H1 (cell line): ENCODE results near the gene WDR89. TPM values are rescaled to one million over a fixed set of nuclear protein-coding genes. Genes with fewer than 3 reads are reported as not detected.
A peak's percentile ranks its signal among the peaks of the same experiment; 100 is the strongest.

ENCODE experiments used
- CTCF ChIA-PET: fragments of 300-600 bp; sonication (Branson Sonifier 250); formaldehyde crosslinking; loops from one replicate; lab custom pipeline; 2021; ENCODE audit not compliant: partially characterized antibody; lab: Charles Lee
- POLR2A ChIA-PET: fragments of 300-600 bp; sonication (Branson Sonifier 250); formaldehyde crosslinking; loops from one replicate; lab custom pipeline; 2021; ENCODE audit warnings: inconsistent platforms; ENCODE audit not compliant: partially characterized antibody; lab: Charles Lee
- DNase-seq, 2 experiments: peaks; one replicate each; pipeline versions ENCODE4 v3.0.0 to v3.0.0-alpha.2; 2010 to 2022; ENCODE audit warnings: low spot score in 2 of 2, low read depth in 1 of 2, mixed read lengths in 1 of 2
- FAIRE-seq: peaks from 2 replicates; lab custom pipeline; 2011; peaks lifted over from hg19 to GRCh38; lab: Jason Lieb, UNC
- H2AFZ ChIP-seq: 2 replicates; pipeline ENCODE4 v1.8.1; 2012; ENCODE audit warnings: low read length, inconsistent platforms
- H2AK5ac ChIP-seq: 2 replicates; pipeline ENCODE4 v1.6.1; 2013; ENCODE audit warnings: low read depth, low read length
- H2BK120ac ChIP-seq: replicated peaks from 2 replicates; pipeline ENCODE3; 2013; ENCODE audit warnings: low read depth, low read length, inconsistent platforms
- H2BK12ac ChIP-seq: 2 replicates; pipeline ENCODE4 v1.6.1; 2013; ENCODE audit warnings: low read depth, low read length
- H2BK15ac ChIP-seq: 2 replicates; pipeline ENCODE4 v1.6.1; 2013; ENCODE audit warnings: low read length
- H2BK20ac ChIP-seq: 2 replicates; pipeline ENCODE4 v1.6.1; 2013; ENCODE audit warnings: low read length
- H2BK5ac ChIP-seq: 2 replicates; pipeline ENCODE4 v1.6.1; 2013; ENCODE audit warnings: low read depth, low read length
- H3K14ac ChIP-seq: 2 replicates; pipeline ENCODE4 v1.6.1; 2013; ENCODE audit warnings: inconsistent platforms; ENCODE audit not compliant: insufficient read length
- H3K18ac ChIP-seq: 2 replicates; pipeline ENCODE4 v1.6.1; 2013; ENCODE audit warnings: low read length; ENCODE audit errors: extremely low read depth
- H3K23ac ChIP-seq: 2 replicates; pipeline ENCODE4 v1.6.1; 2013; ENCODE audit warnings: inconsistent platforms; ENCODE audit not compliant: insufficient read length
- H3K23me2 ChIP-seq: 2 replicates; pipeline ENCODE4 v1.6.1; 2013; ENCODE audit warnings: low read depth, low read length
- H3K27ac ChIP-seq: 2 replicates; pipeline ENCODE4 v1.6.1; 2011; ENCODE audit warnings: low read depth, low read length, inconsistent platforms
- H3K27me3 ChIP-seq, 4 experiments: replicated peaks in 1 of 4; 1 replicate in 1 of 4; 2 replicates in 3 of 4; pipeline versions ENCODE4 v1.6.1 to v1.8.1; 2011 to 2013; ENCODE audit warnings: low read length in 3 of 4, mild to moderate bottlenecking in 3 of 4, inconsistent platforms in 2 of 4, mixed read lengths in 2 of 4, moderate library complexity in 1 of 4; ENCODE audit not compliant: control insufficient read depth in 3 of 4, insufficient read depth in 3 of 4; ENCODE audit errors: extremely low read depth in 1 of 4
- H3K36me3 ChIP-seq, 4 experiments: 2 replicates each; pipeline versions ENCODE4 v1.6.1 to v1.8.1; 2011 to 2013; ENCODE audit warnings: mild to moderate bottlenecking in 4 of 4, low read length in 3 of 4, moderate library complexity in 2 of 4, control low read depth in 1 of 4, inconsistent platforms in 1 of 4; ENCODE audit not compliant: insufficient read depth in 4 of 4, control insufficient read depth in 2 of 4
- H3K4ac ChIP-seq: replicated peaks from 2 replicates; pipeline ENCODE3; 2013; ENCODE audit warnings: low read length, low read depth, mixed read lengths, inconsistent platforms; ENCODE audit not compliant: insufficient read length
- H3K4me1 ChIP-seq, 4 experiments: replicated peaks in 1 of 4; 1 replicate in 1 of 4; 2 replicates in 3 of 4; pipeline versions ENCODE4 v1.6.1 to v1.8.1; 2011 to 2013; ENCODE audit warnings: low read length in 3 of 4, inconsistent platforms in 2 of 4, mixed read lengths in 1 of 4; ENCODE audit not compliant: insufficient read depth in 4 of 4, control insufficient read depth in 3 of 4
- H3K4me2 ChIP-seq, 2 experiments: 2 replicates each; pipeline versions ENCODE4 v1.6.1 to v1.8.1; 2011 to 2013; ENCODE audit warnings: low read depth in 2 of 2, low read length in 2 of 2, control low read depth in 1 of 2, inconsistent platforms in 1 of 2, mild to moderate bottlenecking in 1 of 2; ENCODE audit not compliant: insufficient read depth in 1 of 2
- H3K4me3 ChIP-seq, 4 experiments: fragments of 200-600, 300-600 bp in 1 of 4; sonication (generic), shearing (Covaris generic), sonication (Bioruptor Twin) in 1 of 4; 2 replicates each; pipeline versions ENCODE4 v1.5.1 to v1.8.1; 2011 to 2016; ENCODE audit warnings: low read length in 4 of 4, low read depth in 3 of 4, control low read depth in 2 of 4, inconsistent platforms in 2 of 4, mild to moderate bottlenecking in 2 of 4, mixed read lengths in 1 of 4, moderate library complexity in 1 of 4; ENCODE audit not compliant: insufficient read depth in 2 of 4; ENCODE audit errors: extremely low read depth in 1 of 4
- H3K56ac ChIP-seq: replicated peaks from 2 replicates; pipeline ENCODE3; 2013; ENCODE audit warnings: low read depth, mild to moderate bottlenecking, mixed read lengths, low read length, inconsistent platforms; ENCODE audit not compliant: insufficient read length
- H3K79me1 ChIP-seq: 2 replicates; pipeline ENCODE4 v1.6.1; 2013; ENCODE audit warnings: low read depth, low read length, control low read depth
- H3K79me2 ChIP-seq, 2 experiments: 2 replicates each; pipeline versions ENCODE4 v1.6.1 to v1.8.1; 2012 to 2013; ENCODE audit warnings: low read length in 2 of 2, mild to moderate bottlenecking in 2 of 2, inconsistent platforms in 1 of 2; ENCODE audit not compliant: insufficient read depth in 2 of 2, control insufficient read depth in 1 of 2
- H3K9ac ChIP-seq, 4 experiments: replicated peaks in 1 of 4; 1 replicate in 1 of 4; 2 replicates in 3 of 4; pipeline versions ENCODE4 v1.6.1 to v1.8.1; 2011 to 2013; ENCODE audit warnings: low read depth in 3 of 4, low read length in 3 of 4, control low read depth in 2 of 4, mild to moderate bottlenecking in 2 of 4, moderate library complexity in 2 of 4, inconsistent platforms in 1 of 4; ENCODE audit errors: extremely low read depth in 1 of 4
- H3K9me3 ChIP-seq, 2 experiments: 2 replicates each; pipeline versions ENCODE4 v1.6.1 to v1.8.1; 2012 to 2013; ENCODE audit warnings: mild to moderate bottlenecking in 2 of 2, moderate library complexity in 2 of 2, control low read depth in 1 of 2, inconsistent platforms in 1 of 2, low read depth in 1 of 2, low read length in 1 of 2, mixed read lengths in 1 of 2; ENCODE audit not compliant: insufficient read depth in 2 of 2
- H4K20me1 ChIP-seq, 2 experiments: replicated peaks in 1 of 2; 2 replicates each; pipeline versions ENCODE3 to v1.8.1; 2011 to 2013; ENCODE audit warnings: inconsistent platforms in 2 of 2, low read length in 2 of 2, mild to moderate bottlenecking in 1 of 2; ENCODE audit not compliant: insufficient read depth in 2 of 2, control insufficient read depth in 1 of 2
- H4K5ac ChIP-seq: 2 replicates; pipeline ENCODE4 v1.6.1; 2013; ENCODE audit warnings: low read length, low read depth, mixed read lengths, inconsistent platforms; ENCODE audit not compliant: insufficient read length
- H4K8ac ChIP-seq: 2 replicates; pipeline ENCODE4 v1.8.0; 2013; ENCODE audit warnings: mild to moderate bottlenecking, moderate library complexity, low read length, inconsistent platforms; ENCODE audit not compliant: insufficient read depth; ENCODE audit errors: extremely low read depth
- H4K91ac ChIP-seq: replicated peaks from 2 replicates; pipeline ENCODE3; 2013; ENCODE audit warnings: low read length, mixed read lengths, inconsistent platforms; ENCODE audit not compliant: insufficient read length
- BACH1 ChIP-seq: IDR thresholded peaks from 2 replicates; pipeline ENCODE4 v1.6.1; 2012; ENCODE audit warnings: low read length, improper control_type of control experiment
- CBX8 ChIP-seq: fragments of 300-800, 300-1000 bp; sonication (generic); IDR thresholded peaks from 2 replicates; pipeline ENCODE4 v1.7.1; 2016; ENCODE audit warnings: low read depth, low read length, borderline replicate concordance
- POLR2AphosphoS5 ChIP-seq: IDR thresholded peaks from 2 replicates; pipeline ENCODE4 v1.6.1; 2011; ENCODE audit warnings: low read depth, low read length
- WGBS, 2 experiments: shearing (Covaris generic) in 1 of 2; methylation state at CpG; one replicate each; pipeline versions ENCODE4 v1.1.6 to v1.1.7; 2013 to 2015; ENCODE audit warnings: low lambda C conversion rate in 2 of 2, mixed read lengths in 2 of 2, inconsistent platforms in 1 of 2, low coverage in 1 of 2, missing lambda C conversion rate in 1 of 2; ENCODE audit not compliant: insufficient replicate concordance in 2 of 2, insufficient coverage in 1 of 2, insufficient read length in 1 of 2; ENCODE audit errors: extremely low coverage in 1 of 2, missing lambda C conversion rate in 1 of 2; 5-methylcytosine and 5-hydroxymethylcytosine counted together
- polyA plus RNA-seq, 7 experiments: library from polyadenylated mRNA; depleted of rRNA in 3 of 7; stranded (reverse) in 5 of 7; unstranded in 2 of 7; fragments of >200 nt in 5 of 7; fragments of 200-250 nt in 2 of 7; gene quantifications; 1 replicate in 5 of 7; 2 replicates in 1 of 7; 4 replicates in 1 of 7; pipeline versions ENCODE4 v1.2.1 to v1.2.3, GENCODE V29; 2011 to 2013; ENCODE audit warnings: missing spikeins in 2 of 7, mixed read lengths in 2 of 7
- total RNA-seq: library from RNA; stranded (reverse); fragmentation: NEBNext Ultra II Directional; extraction: Animal tissue kit (Norgen Biotek cat#: 25700); gene quantifications from 2 replicates; pipeline ENCODE4 v1.2.1, GENCODE V29; 2021
- TF ChIP-seq, protein P1 (sequence below): IDR thresholded peaks from 2 replicates; pipeline ENCODE4 v1.6.1; 2012; ENCODE audit warnings: inconsistent platforms

The WDR89 gene
- total and polyA plus RNA-seq, 2 of the 8 experiments (the other 6 are each of a cell fraction or from before 2014, with no cell fraction given): 8.3 to 32.9 TPM

DNA sequence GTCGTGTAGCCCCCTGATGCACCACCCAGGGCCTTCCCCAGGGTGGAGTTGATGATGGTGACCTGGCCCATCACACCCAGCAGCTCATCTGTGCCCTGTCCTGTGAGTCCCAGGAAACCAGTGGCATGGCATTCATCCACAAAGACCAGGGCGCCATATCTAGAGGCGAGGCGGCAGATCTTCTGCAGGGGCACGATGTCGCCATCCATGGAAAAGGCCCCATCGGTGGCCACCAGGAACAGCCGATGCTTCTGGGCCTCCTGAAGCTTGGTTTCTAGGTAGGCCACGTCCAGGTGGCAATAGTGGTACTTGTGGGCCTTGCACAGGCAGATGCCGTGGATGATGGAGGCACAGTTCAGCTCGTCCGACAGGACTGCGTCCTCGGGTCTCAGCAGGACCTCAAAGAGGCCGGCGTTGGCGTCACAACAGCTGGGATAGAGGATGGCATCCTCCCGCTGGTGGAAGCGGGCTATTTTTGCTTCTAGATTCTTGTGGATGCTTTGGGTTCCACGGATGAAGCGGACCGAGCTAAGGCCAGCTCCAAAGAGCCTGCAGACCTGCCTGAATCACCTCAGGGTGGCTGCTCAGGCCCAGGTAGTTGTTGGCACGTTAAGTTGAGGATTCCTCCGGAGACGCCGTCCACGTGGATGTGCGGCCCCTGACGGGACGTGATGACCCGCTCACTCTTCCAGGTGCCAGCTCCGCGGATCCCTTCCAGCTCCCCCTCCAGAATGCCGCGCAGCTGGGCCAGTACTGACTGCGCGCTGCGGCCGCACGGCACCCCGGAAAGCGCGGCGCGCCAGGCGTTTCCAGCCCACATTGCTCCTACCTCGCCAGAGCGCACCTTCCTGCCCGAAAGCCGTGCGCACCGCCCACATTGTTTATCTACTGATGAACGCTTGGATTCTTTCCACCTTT is 47.0 kb downstream of the WDR89 start:
- Histone ChIP-seq H3K4me2 (no peak overlapping the region), H2BK120ac (no peak overlapping the region), H3K27me3 (no peaks in the 10 kb centered on the region), H2AFZ (no peak overlapping the region), H3K56ac (no peak overlapping the region), H3K36me3 (peaks cover 0 to 29% (median 14%) of the 10 kb centered on the region in 4 experiments; a peak in 7 of 8 replicates), H3K23me2 (no peaks in the 10 kb centered on the region), H2BK12ac (no peak overlapping the region), H3K9me3 (peaks cover 23 to 28% of the 10 kb centered on the region in 2 experiments), H3K18ac (no peak overlapping the region), H2BK15ac (no peak overlapping the region), H3K4ac (no peak overlapping the region), H3K4me1 (no peaks in the 10 kb centered on the region), H2BK5ac (no peak overlapping the region), H3K23ac (no peak overlapping the region), H3K79me2 (no peaks in the 10 kb centered on the region), H3K9ac (no peak overlapping the region), H3K14ac (no peak overlapping the region), H3K4me3 (no peak overlapping the region), H4K8ac (no peak overlapping the region; the same call in 1 of the 2 replicates), H3K27ac (no peak overlapping the region), H2BK20ac (no peak overlapping the region), H4K5ac (no peak overlapping the region), H4K91ac (no peak overlapping the region), H4K20me1 (no peaks in the 10 kb centered on the region), H3K79me1 (no peaks in the 10 kb centered on the region), H2AK5ac (no peak overlapping the region)
- 96% methylated on average over 47 of the region's 53 CpGs; no CpG with 5 or more reads in 1 of the 2 experiments for WGBS, 2 experiments
- TF ChIP-seq BACH1 (no peak), POLR2AphosphoS5 (peak; percentile 36; the same call in 1 of the 2 replicates), CBX8 (no peak)
- TF ChIP-seq, protein P1, sequence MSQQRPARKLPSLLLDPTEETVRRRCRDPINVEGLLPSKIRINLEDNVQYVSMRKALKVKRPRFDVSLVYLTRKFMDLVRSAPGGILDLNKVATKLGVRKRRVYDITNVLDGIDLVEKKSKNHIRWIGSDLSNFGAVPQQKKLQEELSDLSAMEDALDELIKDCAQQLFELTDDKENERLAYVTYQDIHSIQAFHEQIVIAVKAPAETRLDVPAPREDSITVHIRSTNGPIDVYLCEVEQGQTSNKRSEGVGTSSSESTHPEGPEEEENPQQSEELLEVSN: peak; percentile 45; the same call in 1 of the 2 replicates
- FAIRE-seq (no peak), DNase-seq (no peak)
- POLR2A ChIA-PET: interaction anchor here (0.6 to 1.8 kb wide), 3 partner anchors 9 to 52 kb away, joined by 3 to 6 read pairs (median 3); partner anchors contain the start of gene PPP2R5E
- CTCF ChIA-PET: interaction anchor here (0.5 to 1.5 kb wide), 2 partner anchors 21 to 224 kb away, joined by 3 read pairs; no protein-coding TSS in a partner anchor
